ENCODE data around the gene FAIM. TPM values are rescaled to one million over a fixed set of nuclear protein-coding genes. Genes with fewer than 3 reads are reported as not detected.

The FAIM gene
- total RNA-seq, 3 donors from 2014 or later, result 10.8 to 31.6 (median 14.9) TPM

DNA sequence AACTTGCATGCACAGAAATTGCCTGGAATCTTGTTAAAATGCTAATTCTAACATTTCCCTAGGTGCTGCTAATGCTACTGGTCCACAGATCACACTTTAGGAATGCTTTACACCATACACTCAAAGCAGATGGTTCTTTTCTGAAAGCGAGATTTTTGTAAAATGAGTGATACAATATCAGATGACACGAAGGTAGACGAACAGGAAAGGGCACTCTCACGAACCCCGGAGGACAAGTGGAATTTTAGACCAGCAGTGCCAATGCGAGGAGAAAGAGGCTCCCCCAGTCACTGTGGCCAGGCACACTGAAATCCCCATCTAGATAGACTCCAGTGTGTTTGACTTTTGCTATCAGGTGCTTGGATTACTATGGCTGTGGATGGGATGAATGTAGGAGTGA lies 21.0 kb downstream of the FAIM start:
- H3K4me3 ChIP-seq, result no peak overlapping the region
- no peaks in the 10 kb centered on the region for H3K9me3 ChIP-seq
- intact Hi-C loops (cut with DNase I; ENCODE audit: low total_unique reads), result no loop called here
- no peak for DNase-seq (ENCODE audit: low spot score in 2 of 2)
- H3K27me3 ChIP-seq, result no peaks in the 10 kb centered on the region
- no peak overlapping the region for H3K27ac ChIP-seq
- TF ChIP-seq POLR2A (IDR thresholded peaks at IDR 0.05) (no peak), POLR2AphosphoS5 (IDR thresholded peaks at IDR 0.05) (no peak)
- TF ChIP-seq, protein P1, sequence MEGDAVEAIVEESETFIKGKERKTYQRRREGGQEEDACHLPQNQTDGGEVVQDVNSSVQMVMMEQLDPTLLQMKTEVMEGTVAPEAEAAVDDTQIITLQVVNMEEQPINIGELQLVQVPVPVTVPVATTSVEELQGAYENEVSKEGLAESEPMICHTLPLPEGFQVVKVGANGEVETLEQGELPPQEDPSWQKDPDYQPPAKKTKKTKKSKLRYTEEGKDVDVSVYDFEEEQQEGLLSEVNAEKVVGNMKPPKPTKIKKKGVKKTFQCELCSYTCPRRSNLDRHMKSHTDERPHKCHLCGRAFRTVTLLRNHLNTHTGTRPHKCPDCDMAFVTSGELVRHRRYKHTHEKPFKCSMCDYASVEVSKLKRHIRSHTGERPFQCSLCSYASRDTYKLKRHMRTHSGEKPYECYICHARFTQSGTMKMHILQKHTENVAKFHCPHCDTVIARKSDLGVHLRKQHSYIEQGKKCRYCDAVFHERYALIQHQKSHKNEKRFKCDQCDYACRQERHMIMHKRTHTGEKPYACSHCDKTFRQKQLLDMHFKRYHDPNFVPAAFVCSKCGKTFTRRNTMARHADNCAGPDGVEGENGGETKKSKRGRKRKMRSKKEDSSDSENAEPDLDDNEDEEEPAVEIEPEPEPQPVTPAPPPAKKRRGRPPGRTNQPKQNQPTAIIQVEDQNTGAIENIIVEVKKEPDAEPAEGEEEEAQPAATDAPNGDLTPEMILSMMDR (IDR thresholded peaks at IDR 0.05), result no peak
- no peaks in the 10 kb centered on the region for H3K36me3 ChIP-seq
- no peaks in the 10 kb centered on the region for H3K4me1 ChIP-seq

DNA sequence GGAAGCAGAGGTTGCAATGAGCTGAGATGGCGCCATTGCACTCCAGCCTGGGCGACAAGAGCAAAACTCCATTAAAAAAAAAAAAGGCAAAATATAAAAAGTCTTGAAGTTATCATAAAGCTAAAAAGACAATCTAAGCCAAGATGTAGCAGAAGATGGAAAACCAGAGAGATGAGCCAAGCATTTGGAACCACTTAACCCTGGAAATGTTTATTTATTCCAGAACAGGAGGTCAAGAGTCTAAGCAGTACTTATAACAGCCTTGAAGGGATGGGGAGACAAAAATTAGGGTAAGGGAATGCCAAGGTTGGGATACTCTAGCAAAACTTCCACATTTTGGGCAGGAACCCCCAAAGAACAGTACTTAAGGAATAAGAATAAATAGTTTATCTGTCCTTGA lies 30.1 kb downstream of the FAIM start:
- intact Hi-C loops (cut with DNase I; ENCODE audit: low total_unique reads), result no loop called here
- Histone ChIP-seq H3K4me1 (no peaks in the 10 kb centered on the region), H3K36me3 (no peaks in the 10 kb centered on the region), H3K9me3 (peaks cover 8 to 17% of the 10 kb centered on the region in 2 donors), H3K4me3 (no peak overlapping the region), H3K27ac (no peak overlapping the region), H3K27me3 (no peaks in the 10 kb centered on the region)
- no peak for DNase-seq (ENCODE audit: low spot score in 2 of 2)
- TF ChIP-seq, protein P1 (IDR thresholded peaks at IDR 0.05), result no peak
- TF ChIP-seq POLR2A (IDR thresholded peaks at IDR 0.05) (no peak), POLR2AphosphoS5 (IDR thresholded peaks at IDR 0.05) (no peak)

DNA sequence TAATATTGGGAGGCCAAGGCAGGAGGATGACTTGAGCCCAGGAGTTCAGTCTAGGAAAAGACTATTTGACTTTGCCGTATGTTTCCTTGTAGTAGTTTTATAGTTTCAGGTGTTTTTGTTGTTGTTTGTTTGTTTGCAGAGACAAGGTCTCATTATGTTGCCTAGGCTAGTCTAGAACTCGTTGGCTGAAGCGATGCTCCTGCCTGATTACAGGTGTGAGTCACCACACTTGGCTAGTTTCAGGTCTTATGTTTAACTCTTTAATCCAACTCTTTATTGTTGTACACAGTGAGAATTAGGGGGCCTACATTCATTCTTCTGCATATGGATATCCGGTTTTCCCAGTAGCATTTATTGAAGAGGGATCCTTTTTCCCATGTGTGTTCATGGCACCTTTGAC lies 32.0 kb downstream of the FAIM start:
- DNase-seq (ENCODE audit: low spot score in 2 of 2), result no peak

DNA sequence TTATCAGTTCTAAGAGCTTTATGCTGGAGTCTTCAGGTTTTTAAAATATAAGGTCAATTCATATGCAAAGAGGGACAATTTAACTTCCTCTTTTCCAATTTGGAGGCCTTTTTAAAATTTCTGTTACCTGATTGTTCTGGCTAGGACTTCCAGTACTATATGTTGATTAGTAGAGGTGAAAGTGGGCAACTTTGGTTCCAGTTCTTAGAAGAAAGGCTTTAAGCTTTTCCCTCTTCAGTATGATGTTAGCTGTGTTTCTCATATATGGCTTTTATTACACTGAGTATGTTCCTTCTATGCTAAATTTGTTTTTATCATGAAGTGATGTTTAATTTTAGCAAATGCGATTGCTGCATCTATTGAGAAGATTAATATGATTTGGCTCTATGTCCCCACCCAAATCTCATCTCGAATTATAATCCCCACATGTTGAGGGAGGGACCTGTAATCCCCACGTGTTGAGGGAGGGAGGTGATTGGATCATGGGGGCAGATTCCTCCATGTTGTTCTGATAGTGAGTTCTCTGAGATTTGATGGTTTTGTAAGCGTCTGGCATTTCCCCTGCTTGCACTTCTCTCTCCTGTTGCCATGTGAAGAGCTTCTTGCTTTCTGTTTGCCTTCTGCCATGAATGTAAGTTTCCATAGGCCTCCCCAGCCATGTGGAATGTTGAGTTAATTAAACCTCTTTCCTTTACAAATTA lies 33.8 kb downstream of the FAIM start:
- DNase-seq (ENCODE audit: low spot score in 2 of 2), result no peak
- no peaks in the 10 kb centered on the region for H3K27me3 ChIP-seq
- TF ChIP-seq, protein P1 (IDR thresholded peaks at IDR 0.05), result no peak
- TF ChIP-seq POLR2AphosphoS5 (IDR thresholded peaks at IDR 0.05) (no peak), POLR2A (IDR thresholded peaks at IDR 0.05) (no peak)
- no peaks in the 10 kb centered on the region for H3K4me1 ChIP-seq
- no peak overlapping the region for H3K4me3 ChIP-seq
- H3K36me3 ChIP-seq, result no peaks in the 10 kb centered on the region
- intact Hi-C loops (cut with DNase I; ENCODE audit: low total_unique reads), result no loop called here
- no peak overlapping the region for H3K27ac ChIP-seq
- peaks cover 22 to 54% of the 10 kb centered on the region in 2 donors for H3K9me3 ChIP-seq

More for the DNA sequence above, 32.0 kb downstream of the FAIM start:
- intact Hi-C loops (cut with DNase I; ENCODE audit: low total_unique reads), result no loop called here
- Histone ChIP-seq H3K27ac (no peak overlapping the region), H3K9me3 (peaks cover 22 to 36% of the 10 kb centered on the region in 2 donors), H3K4me1 (no peaks in the 10 kb centered on the region), H3K27me3 (no peaks in the 10 kb centered on the region), H3K36me3 (no peaks in the 10 kb centered on the region), H3K4me3 (no peak overlapping the region)
- TF ChIP-seq POLR2AphosphoS5 (IDR thresholded peaks at IDR 0.05), result no peak
- no peak for TF ChIP-seq POLR2A (IDR thresholded peaks at IDR 0.05)
- TF ChIP-seq, protein P1 (IDR thresholded peaks at IDR 0.05), result no peak

DNA sequence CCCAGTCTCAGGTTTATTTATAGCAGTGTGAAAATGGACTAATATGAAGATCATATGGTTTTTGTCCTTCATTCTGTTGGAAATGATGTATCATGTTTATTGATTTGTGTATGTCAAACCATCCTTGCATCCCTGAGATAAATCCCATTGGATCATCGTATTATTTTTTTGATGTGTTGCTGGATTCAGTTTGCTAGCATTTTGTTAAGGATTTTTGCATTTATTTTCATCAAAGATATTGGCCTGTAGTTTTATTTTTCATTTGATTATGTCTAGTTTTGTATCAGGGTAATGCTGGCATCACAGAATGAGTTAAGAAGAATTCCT lies 34.3 kb downstream of the FAIM start:
- DNase-seq (ENCODE audit: low spot score in 2 of 2), result no peak
- H3K9me3 ChIP-seq, result peaks cover 22 to 54% of the 10 kb centered on the region in 2 donors
- H3K4me1 ChIP-seq, result no peaks in the 10 kb centered on the region
- H3K27ac ChIP-seq, result no peak overlapping the region
- H3K4me3 ChIP-seq, result no peak overlapping the region
- H3K27me3 ChIP-seq, result no peaks in the 10 kb centered on the region
- intact Hi-C loops (cut with DNase I; ENCODE audit: low total_unique reads), result no loop called here
- H3K36me3 ChIP-seq, result no peaks in the 10 kb centered on the region
- TF ChIP-seq POLR2A (IDR thresholded peaks at IDR 0.05), result no peak
- TF ChIP-seq, protein P1 (IDR thresholded peaks at IDR 0.05), result no peak
- TF ChIP-seq POLR2AphosphoS5 (IDR thresholded peaks at IDR 0.05), result no peak
